ENCODE data around the gene SFTA2.

The SFTA2 gene

GRCh38 chr6:30895343-30895742, 36.6 kb downstream of the SFTA2 start:
- H3K27me3 ChIP-seq = peaks cover 48% of the 10 kb centered on the region
- H3K4me1 ChIP-seq (ENCODE audit: control insufficient read depth in 1 of 2, insufficient read depth in 1 of 2, low read depth in 1 of 2, low read length in 1 of 2) = no peaks in the 10 kb centered on the region
- H3K9me3 ChIP-seq = no peaks in the 10 kb centered on the region
- H3K4me3 ChIP-seq (ENCODE audit: low read depth in 1 of 2, low read length in 1 of 2) = no peak overlapping the region
- H3K36me3 ChIP-seq = no peaks in the 10 kb centered on the region
- no peak for TF ChIP-seq CTCF (IDR thresholded peaks at IDR 0.05)
- no peak overlapping the region for H3K27ac ChIP-seq

- Histone ChIP-seq H3K27me3 (peaks cover 51% of the 10 kb centered on the region), H3K4me3 (ENCODE audit: low read depth in 1 of 2, low read length in 1 of 2) (no peak overlapping the region), H3K36me3 (no peaks in the 10 kb centered on the region), H3K27ac (no peak overlapping the region), H3K9me3 (no peaks in the 10 kb centered on the region), H3K4me1 (ENCODE audit: control insufficient read depth in 1 of 2, insufficient read depth in 1 of 2, low read depth in 1 of 2, low read length in 1 of 2) (no peaks in the 10 kb centered on the region)
- no peak for TF ChIP-seq CTCF (IDR thresholded peaks at IDR 0.05)
Measured at GRCh38 chr6:30894935-30895334, 37.0 kb downstream of the SFTA2 start.

GRCh38 chr6:30894381-30894780, 37.6 kb downstream of the SFTA2 start:
- H3K4me3 ChIP-seq (ENCODE audit: low read depth in 1 of 2, low read length in 1 of 2) = no peak overlapping the region
- TF ChIP-seq CTCF (IDR thresholded peaks at IDR 0.05) = no peak
- H3K27ac ChIP-seq = no peak overlapping the region
- H3K36me3 ChIP-seq = no peaks in the 10 kb centered on the region
- no peaks in the 10 kb centered on the region for H3K4me1 ChIP-seq (ENCODE audit: control insufficient read depth in 1 of 2, insufficient read depth in 1 of 2, low read depth in 1 of 2, low read length in 1 of 2)
- peaks cover 56% of the 10 kb centered on the region for H3K27me3 ChIP-seq
- H3K9me3 ChIP-seq = no peaks in the 10 kb centered on the region

- Histone ChIP-seq H3K27me3 (peaks cover 64% of the 10 kb centered on the region), H3K9me3 (no peaks in the 10 kb centered on the region), H3K4me1 (ENCODE audit: control insufficient read depth in 1 of 2, insufficient read depth in 1 of 2, low read depth in 1 of 2, low read length in 1 of 2) (no peaks in the 10 kb centered on the region), H3K27ac (no peak overlapping the region), H3K4me3 (ENCODE audit: low read depth in 1 of 2, low read length in 1 of 2) (no peak overlapping the region), H3K36me3 (no peaks in the 10 kb centered on the region)
- no peak for TF ChIP-seq CTCF (IDR thresholded peaks at IDR 0.05)
Measured at GRCh38 chr6:30893666-30894065, 38.3 kb downstream of the SFTA2 start.

- peaks cover 69% of the 10 kb centered on the region for H3K27me3 ChIP-seq
- no peaks in the 10 kb centered on the region for H3K4me1 ChIP-seq (ENCODE audit: control insufficient read depth in 1 of 2, insufficient read depth in 1 of 2, low read depth in 1 of 2, low read length in 1 of 2)
- no peak for TF ChIP-seq CTCF (IDR thresholded peaks at IDR 0.05)
- H3K9me3 ChIP-seq = no peaks in the 10 kb centered on the region
- H3K27ac ChIP-seq = no peak overlapping the region
- no peaks in the 10 kb centered on the region for H3K36me3 ChIP-seq
- H3K4me3 ChIP-seq (ENCODE audit: low read depth in 1 of 2, low read length in 1 of 2) = no peak overlapping the region
Measured at GRCh38 chr6:30893001-30893591, 38.9 kb downstream of the SFTA2 start.

Data from neutrophil (primary cell).